Urinary bladder (tissue), 4 donors: Measurements from ENCODE around the gene MTHFD2L. TPM values are rescaled to one million over a fixed set of nuclear protein-coding genes. Genes with fewer than 3 reads are reported as not detected.
"Not testable (repeated sequence)": the region's sequence is repeated elsewhere in the genome, so short reads cannot be mapped to it uniquely, and the experiment has no call there.

Source experiments
- DNase-seq: peaks from one replicate; pipeline ENCODE4 v3.0.0-alpha.2; 2015; ENCODE audit errors: extremely low spot score
- H3K27ac ChIP-seq: one replicate; pipeline ENCODE4 v1.5.1; 2013; ENCODE audit warnings: low read depth, mild to moderate bottlenecking, moderate library complexity
- H3K36me3 ChIP-seq: one replicate; pipeline ENCODE4 v1.6.1; 2013; ENCODE audit warnings: mild to moderate bottlenecking, moderate library complexity; ENCODE audit not compliant: insufficient read depth
- H3K4me1 ChIP-seq: one replicate; pipeline ENCODE4 v1.6.1; 2013; ENCODE audit warnings: mild to moderate bottlenecking, moderate library complexity; ENCODE audit not compliant: insufficient read depth
- H3K4me3 ChIP-seq: one replicate; pipeline ENCODE4 v1.5.1; 2013; ENCODE audit warnings: low read depth, low read length
- WGBS: extraction: QIAGEN DNeasy Blood & Tissue Kit; methylation state at CpG from one replicate; pipeline ENCODE4 v1.1.7; 2013; 5-methylcytosine and 5-hydroxymethylcytosine counted together
- polyA plus RNA-seq: library from polyadenylated mRNA; stranded (reverse); fragments of 200-250 nt; gene quantifications from one replicate; pipeline ENCODE4 v1.2.3, GENCODE V29; 2013
- total RNA-seq: library from RNA; depleted of rRNA; stranded (reverse); fragments of >200 nt; gene quantifications from one replicate; pipeline ENCODE4 v1.2.3, GENCODE V29; 2014
- donor health status: healthy with polysubstance abuse.
- donor health status: healthy.

Gene MTHFD2L
- total and polyA plus RNA-seq, 2 donors, result 5.8 to 21.1 TPM

DNA sequence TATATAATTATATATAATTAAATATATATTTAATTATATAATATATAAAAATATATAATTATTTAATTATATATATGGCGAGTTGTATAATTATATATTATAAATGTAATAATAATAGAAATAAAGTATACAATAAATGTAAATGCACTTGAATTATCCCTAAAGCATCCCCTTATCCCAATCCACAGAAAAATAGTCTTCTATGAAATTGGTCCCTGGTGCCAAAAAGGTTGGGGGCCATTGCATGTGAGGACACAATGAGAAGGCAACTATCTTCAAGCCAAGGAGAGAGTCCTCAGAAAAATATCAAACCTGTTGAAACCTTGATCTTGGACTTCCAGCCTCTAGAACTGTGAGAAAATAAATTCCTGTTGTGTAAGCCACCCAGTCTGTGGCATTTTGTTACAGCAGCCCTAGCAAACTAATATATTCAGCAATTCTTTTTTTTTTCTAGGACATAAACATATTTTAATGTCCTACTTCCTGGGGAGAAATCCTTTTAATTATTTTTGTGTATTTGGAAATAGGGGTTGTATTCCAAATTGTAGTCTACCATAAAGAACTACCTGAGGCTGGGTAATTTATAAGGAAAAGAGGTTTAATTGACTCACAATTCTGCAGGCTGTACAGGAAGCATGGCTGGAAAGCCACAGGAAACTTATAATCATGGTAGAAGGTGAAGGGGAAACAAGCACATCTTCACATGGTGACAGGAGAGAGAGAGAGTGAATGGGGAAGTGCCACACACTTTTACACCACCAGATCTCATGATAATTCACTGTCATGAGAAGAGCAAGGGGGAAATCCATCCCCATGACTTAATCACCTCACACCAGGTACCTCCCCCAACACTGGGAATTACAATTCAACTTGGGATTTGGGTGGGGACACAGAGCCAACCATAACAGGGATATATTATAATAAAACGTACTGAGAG, 36.0 kb upstream of the MTHFD2L start:
- no peaks in the 10 kb centered on the region for H3K4me1 ChIP-seq
- DNase-seq, result no peak
- no peak overlapping the region for H3K4me3 ChIP-seq
- WGBS, result 72% methylated on average over 2 of the region's 2 CpGs
- H3K27ac ChIP-seq, result no peak overlapping the region
- H3K36me3 ChIP-seq, result no peaks in the 10 kb centered on the region

GRCh38 chr4:74123065-74123728, 34.7 kb upstream of the MTHFD2L start:
- WGBS, result 68% methylated on average over 1 of the region's 1 CpG
- no peak overlapping the region for H3K4me3 ChIP-seq
- DNase-seq, result no peak
- no peaks in the 10 kb centered on the region for H3K36me3 ChIP-seq
- H3K27ac ChIP-seq, result no peak overlapping the region
- H3K4me1 ChIP-seq, result no peaks in the 10 kb centered on the region

GRCh38 chr4:74125029-74125428, 32.9 kb upstream of the MTHFD2L start:
- no peaks in the 10 kb centered on the region for H3K4me1 ChIP-seq
- DNase-seq, result no peak
- WGBS, result 95% methylated on average over 1 of the region's 1 CpG
- no peaks in the 10 kb centered on the region for H3K36me3 ChIP-seq
- no peak overlapping the region for H3K4me3 ChIP-seq
- no peak overlapping the region for H3K27ac ChIP-seq

DNA sequence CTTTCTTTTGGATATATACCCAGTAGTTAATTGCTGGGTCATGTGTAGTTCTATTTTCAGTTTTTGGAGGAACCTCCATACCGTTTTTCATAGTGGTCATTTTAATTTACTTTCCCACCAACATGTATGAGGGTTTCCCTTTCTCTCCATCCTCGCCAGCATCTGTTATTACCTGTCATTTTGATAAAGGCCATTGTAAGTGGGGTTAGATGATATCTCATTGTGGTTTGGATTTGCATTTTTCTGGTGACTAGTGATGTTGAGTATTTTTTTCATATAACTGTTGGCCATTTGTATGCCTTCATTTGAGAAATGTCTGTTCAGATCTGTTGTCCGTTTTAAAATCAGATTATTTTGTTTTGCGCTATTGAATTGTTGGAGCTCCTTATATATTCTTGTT, 30.2 kb upstream of the MTHFD2L start:
- Histone ChIP-seq H3K4me1 (no peaks in the 10 kb centered on the region), H3K4me3 (no peak overlapping the region), H3K27ac (no peak overlapping the region), H3K36me3 (no peaks in the 10 kb centered on the region)
- WGBS, result 88% methylated on average over 4 of the region's 4 CpGs
- DNase-seq, result no peak

- H3K4me1 ChIP-seq, DNase-seq, H3K4me3 ChIP-seq, H3K36me3 ChIP-seq, H3K27ac ChIP-seq: not testable (repeated sequence)
- 98% methylated on average over 2 of the region's 2 CpGs for WGBS
Observed at GRCh38 chr4:74130843-74131242, 27.1 kb upstream of the MTHFD2L start.

DNA sequence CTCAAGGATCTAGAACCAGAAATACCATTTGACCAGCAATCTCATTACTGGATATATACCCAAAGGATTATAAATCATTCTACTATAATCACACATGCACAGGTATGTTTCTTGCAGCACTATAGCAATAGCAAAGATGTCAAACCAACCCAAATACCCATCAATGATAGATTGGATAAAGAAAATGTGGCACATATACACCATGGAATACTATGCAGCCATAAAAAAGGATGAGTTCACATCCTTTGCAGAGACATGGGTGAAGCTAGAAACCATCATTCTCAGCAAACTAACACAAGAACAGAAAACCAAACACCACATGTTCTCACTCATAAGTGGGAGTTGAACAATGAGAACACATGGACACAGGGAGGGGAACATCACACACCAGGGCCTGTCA, 25.7 kb upstream of the MTHFD2L start:
- DNase-seq, H3K27ac ChIP-seq: not testable (repeated sequence)

GRCh38 chr4:74132944-74133343, 25.0 kb upstream of the MTHFD2L start:
- no peaks in the 10 kb centered on the region for H3K4me1 ChIP-seq
- H3K4me3 ChIP-seq, result no peak overlapping the region
- no peak for DNase-seq
- WGBS, result 85% methylated on average over 1 of the region's 1 CpG
- no peaks in the 10 kb centered on the region for H3K36me3 ChIP-seq
- no peak overlapping the region for H3K27ac ChIP-seq

More for the DNA sequence above, 25.7 kb upstream of the MTHFD2L start:
- not testable (repeated sequence) for H3K4me1 ChIP-seq, H3K4me3 ChIP-seq, H3K36me3 ChIP-seq

- Histone ChIP-seq H3K4me3 (no peak overlapping the region), H3K4me1 (no peaks in the 10 kb centered on the region), H3K27ac (no peak overlapping the region), H3K36me3 (no peaks in the 10 kb centered on the region)
- WGBS, result 37% methylated on average over 8 of the region's 8 CpGs
- DNase-seq, result peak; percentile 21
Observed at GRCh38 chr4:74133786-74134499, 24.0 kb upstream of the MTHFD2L start.

GRCh38 chr4:74134500-74134852, 23.4 kb upstream of the MTHFD2L start:
- 21% methylated on average over 2 of the region's 2 CpGs for WGBS
- Histone ChIP-seq H3K4me1 (no peaks in the 10 kb centered on the region), H3K36me3 (no peaks in the 10 kb centered on the region), H3K27ac (no peak overlapping the region), H3K4me3 (no peak overlapping the region)
- no peak for DNase-seq

DNA sequence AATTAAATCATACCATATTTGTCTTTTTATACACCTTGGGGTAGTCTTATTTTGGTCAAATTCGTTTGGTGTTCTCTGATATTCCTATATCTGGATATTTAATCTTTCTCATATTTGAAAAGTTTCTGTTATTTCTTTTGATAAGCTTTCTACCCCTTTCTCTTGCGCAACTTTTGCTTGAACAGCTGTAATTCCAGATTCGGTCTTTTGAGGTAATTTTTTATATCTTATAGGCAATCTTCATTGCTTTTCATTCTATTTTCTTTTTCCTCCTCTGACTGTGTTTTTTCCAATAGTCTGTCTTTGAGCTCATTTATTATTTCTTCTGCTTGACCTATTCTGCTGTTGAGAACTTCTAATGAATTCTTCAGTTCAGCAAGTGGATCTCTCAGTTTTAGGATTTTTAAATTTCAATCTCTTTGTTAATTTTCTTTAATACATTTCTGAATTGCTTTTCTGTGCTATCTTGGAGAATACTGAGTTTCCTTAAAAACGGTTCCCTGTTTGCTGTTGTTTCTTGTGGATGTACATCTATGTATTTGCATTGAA, 11.3 kb upstream of the MTHFD2L start:
- no peaks in the 10 kb centered on the region for H3K36me3 ChIP-seq
- H3K27ac ChIP-seq, result no peak overlapping the region
- 82% methylated on average over 4 of the region's 4 CpGs for WGBS
- H3K4me3 ChIP-seq, result no peak overlapping the region
- no peaks in the 10 kb centered on the region for H3K4me1 ChIP-seq
- no peak for DNase-seq

DNA sequence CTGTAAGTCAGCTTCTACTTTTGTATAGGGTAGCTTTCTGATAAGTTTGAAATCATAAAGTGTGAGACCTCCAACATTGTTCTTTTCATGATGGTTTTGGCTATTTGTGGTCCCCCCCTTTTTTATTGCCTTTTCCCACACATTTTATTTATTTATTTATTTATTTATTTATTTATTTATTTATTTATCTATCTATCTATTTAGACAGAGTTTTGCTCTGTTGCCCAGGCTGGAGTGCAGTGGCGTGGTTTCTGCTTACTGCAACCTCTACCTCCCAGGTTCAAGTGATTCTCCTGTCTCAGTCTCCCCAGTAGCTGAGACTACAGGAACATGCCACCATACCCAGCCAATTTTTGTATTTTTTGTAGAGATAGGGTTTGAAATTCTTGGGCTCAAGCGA, 9.7 kb upstream of the MTHFD2L start:
- H3K36me3 ChIP-seq, result no peaks in the 10 kb centered on the region
- DNase-seq, result no peak
- 91% methylated on average over 2 of the region's 2 CpGs for WGBS
- H3K4me3 ChIP-seq, result no peak overlapping the region
- H3K4me1 ChIP-seq, result no peaks in the 10 kb centered on the region
- no peak overlapping the region for H3K27ac ChIP-seq

DNA sequence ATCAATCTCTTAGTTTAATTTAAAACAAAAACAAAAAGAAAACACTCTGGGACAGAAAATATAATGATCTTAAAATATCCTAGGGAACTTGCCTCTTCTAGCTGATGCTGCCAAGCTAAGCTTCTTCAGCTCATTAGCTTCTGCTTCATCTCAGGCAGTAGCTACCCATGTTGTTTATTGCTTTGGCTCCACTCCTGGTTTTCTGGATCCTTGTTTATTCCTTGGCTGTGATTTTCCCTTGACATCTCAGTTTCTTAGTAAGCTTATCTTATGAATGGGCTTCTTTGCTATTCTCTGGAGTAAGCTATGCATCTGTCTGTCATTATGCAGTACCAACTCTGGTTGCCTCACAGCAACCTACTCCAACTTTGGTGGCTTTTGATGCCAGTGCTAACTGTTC, 5.1 kb upstream of the MTHFD2L start:
- H3K36me3 ChIP-seq, result no peaks in the 10 kb centered on the region
- no peak for DNase-seq
- H3K4me1 ChIP-seq, result no peaks in the 10 kb centered on the region
- no peak overlapping the region for H3K4me3 ChIP-seq
- H3K27ac ChIP-seq, result no peak overlapping the region

DNA sequence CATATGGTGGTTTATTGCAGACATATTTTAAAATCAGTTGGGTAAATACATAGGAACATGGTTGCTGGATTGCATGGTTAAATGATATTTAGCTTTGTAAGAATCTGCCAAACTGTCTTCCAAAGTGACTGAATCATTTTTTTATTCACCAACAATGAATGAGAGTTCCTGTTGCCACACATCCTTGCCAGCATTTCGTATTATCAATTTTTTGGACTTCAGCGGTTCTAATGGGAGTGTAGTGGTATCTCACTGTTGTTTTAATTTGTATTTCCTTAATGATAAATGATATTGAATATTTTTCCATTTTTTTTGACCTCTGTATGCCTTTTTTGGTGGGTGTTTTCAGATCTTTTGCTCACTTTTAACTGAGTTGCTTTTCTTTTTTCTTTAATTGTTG, 1.4 kb upstream of the MTHFD2L start:
- 90% methylated on average over 2 of the region's 2 CpGs for WGBS
- H3K4me3 ChIP-seq, result no peak overlapping the region
- H3K4me1 ChIP-seq, result peaks cover 1% of the 10 kb centered on the region
- H3K36me3 ChIP-seq, result no peaks in the 10 kb centered on the region
- no peak overlapping the region for H3K27ac ChIP-seq
- no peak for DNase-seq
